ENCODE measurements around the gene PDAP1. TPM values are rescaled to one million over a fixed set of nuclear protein-coding genes. Genes with fewer than 3 reads are reported as not detected.

Gene PDAP1
- total and polyA plus RNA-seq, 2 experiments from 2014 or later = 93.1 to 134 TPM

DNA sequence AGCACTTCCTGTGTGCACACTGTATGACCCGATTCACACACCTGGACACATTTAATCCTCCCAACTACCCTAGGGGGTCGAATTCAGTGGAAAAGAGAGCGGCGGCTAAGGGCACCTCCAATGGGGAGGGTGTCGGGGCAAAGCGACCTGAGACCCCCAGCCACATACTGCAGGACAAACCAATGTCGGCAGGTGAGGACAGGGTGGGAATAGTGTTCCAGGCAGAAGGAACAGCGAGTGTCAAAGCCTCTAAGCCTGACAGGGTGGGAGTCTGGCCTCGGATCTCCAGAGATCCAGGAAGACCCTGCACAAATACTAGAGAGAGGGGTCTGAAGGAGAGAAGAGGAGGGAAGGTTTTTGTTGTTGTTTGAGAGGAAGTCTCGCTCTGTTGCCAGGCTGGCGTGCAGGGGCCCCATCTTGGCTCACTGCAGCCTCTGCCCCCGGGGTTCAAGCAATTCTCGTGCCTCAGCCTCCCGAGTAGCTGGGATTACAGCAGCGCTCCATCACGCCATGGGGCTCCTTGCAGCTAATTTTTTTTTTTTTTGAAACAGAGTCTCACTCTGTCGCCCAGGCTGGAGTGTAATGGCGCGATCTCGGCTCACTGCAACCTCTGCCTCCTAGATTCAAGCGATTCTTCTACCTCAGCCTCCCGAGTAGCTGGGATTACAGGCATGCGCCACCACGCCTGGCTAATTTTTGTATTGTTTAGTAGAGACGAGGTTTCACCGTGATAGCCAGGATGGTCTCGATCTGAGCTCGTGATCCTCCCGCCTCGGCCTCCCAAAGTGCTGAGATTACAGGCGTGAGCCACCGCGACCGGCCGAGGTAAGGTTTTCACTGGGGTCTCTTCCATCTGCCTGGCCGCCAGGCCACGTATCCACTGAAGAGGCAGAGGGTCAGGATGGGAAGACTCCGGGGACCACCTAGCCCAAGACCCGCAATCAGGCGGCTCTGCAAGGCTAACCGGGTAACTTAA lies 35.0 kb downstream of the PDAP1 start (continued):
- TF ChIP-seq, protein P1, sequence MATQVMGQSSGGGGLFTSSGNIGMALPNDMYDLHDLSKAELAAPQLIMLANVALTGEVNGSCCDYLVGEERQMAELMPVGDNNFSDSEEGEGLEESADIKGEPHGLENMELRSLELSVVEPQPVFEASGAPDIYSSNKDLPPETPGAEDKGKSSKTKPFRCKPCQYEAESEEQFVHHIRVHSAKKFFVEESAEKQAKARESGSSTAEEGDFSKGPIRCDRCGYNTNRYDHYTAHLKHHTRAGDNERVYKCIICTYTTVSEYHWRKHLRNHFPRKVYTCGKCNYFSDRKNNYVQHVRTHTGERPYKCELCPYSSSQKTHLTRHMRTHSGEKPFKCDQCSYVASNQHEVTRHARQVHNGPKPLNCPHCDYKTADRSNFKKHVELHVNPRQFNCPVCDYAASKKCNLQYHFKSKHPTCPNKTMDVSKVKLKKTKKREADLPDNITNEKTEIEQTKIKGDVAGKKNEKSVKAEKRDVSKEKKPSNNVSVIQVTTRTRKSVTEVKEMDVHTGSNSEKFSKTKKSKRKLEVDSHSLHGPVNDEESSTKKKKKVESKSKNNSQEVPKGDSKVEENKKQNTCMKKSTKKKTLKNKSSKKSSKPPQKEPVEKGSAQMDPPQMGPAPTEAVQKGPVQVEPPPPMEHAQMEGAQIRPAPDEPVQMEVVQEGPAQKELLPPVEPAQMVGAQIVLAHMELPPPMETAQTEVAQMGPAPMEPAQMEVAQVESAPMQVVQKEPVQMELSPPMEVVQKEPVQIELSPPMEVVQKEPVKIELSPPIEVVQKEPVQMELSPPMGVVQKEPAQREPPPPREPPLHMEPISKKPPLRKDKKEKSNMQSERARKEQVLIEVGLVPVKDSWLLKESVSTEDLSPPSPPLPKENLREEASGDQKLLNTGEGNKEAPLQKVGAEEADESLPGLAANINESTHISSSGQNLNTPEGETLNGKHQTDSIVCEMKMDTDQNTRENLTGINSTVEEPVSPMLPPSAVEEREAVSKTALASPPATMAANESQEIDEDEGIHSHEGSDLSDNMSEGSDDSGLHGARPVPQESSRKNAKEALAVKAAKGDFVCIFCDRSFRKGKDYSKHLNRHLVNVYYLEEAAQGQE (IDR thresholded peaks at IDR 0.05; ENCODE audit: unreplicated experiment) = no peak
- TF ChIP-seq ZNF331 (CRISPR knock-in tag; IDR thresholded peaks at IDR 0.05; ENCODE audit: low read depth) = no peak
- no peak for TF ChIP-seq NANOG (IDR thresholded peaks at IDR 0.05; ENCODE audit: borderline replicate concordance)

- ATAC-seq = no peak
- no peak overlapping the region for H2AFZ ChIP-seq
- no peak overlapping the region for H3K27ac Mint-ChIP-seq
- TF ChIP-seq, protein P1 (IDR thresholded peaks at IDR 0.05; ENCODE audit: unreplicated experiment) = no peak
- TF ChIP-seq CTCF (conservative IDR thresholded peaks at IDR 0.05; ENCODE audit: low read depth in 2 of 2) = no peak
- TF ChIP-seq POLR2AphosphoS5 (IDR thresholded peaks at IDR 0.05; ENCODE audit: low read depth) = no peak
- no peak for TF ChIP-seq EZH2 (IDR thresholded peaks at IDR 0.05; ENCODE audit: low read depth, unreplicated experiment)
- TF ChIP-seq ZNF331 (CRISPR knock-in tag; IDR thresholded peaks at IDR 0.05; ENCODE audit: low read depth) = no peak
- no peak for TF ChIP-seq CREB1 (CRISPR knock-in tag; IDR thresholded peaks at IDR 0.05; ENCODE audit: low read depth)
- no peak for TF ChIP-seq EZH2phosphoT487 (IDR thresholded peaks at IDR 0.05; ENCODE audit: unreplicated experiment)
- TF ChIP-seq JUNB (IDR thresholded peaks at IDR 0.05; ENCODE audit: unreplicated experiment) = no peak
- no peak for TF ChIP-seq NANOG (IDR thresholded peaks at IDR 0.05; ENCODE audit: borderline replicate concordance)
- no peak for TF ChIP-seq STAT1 (IDR thresholded peaks at IDR 0.05; ENCODE audit: unreplicated experiment)
These were observed 35.9 kb downstream of the PDAP1 start for GRCh38 chr7:99372275-99373090.

More at GRCh38 chr7:99372275-99373090, 35.9 kb downstream of the PDAP1 start:
- H3K27me3 Mint-ChIP-seq (ENCODE audit: insufficient read depth, low read depth, poor library complexity) = peaks cover 9% of the 10 kb centered on the region
- peaks cover under 1% of the 10 kb centered on the region; the same call in 1 of the 3 replicates for H3K36me3 Mint-ChIP-seq (ENCODE audit: low read depth)
- Histone ChIP-seq H3K27ac (ENCODE audit: low read depth) (no peak overlapping the region), H3K4me2 (no peak overlapping the region), H3K79me2 (replicated peaks; ENCODE audit: insufficient read depth) (peaks cover 14% of the 10 kb centered on the region), H3K27me3 (ENCODE audit: insufficient read depth) (no peaks in the 10 kb centered on the region), H3K4me3 (no peak overlapping the region), H3K4me1 (ENCODE audit: insufficient read depth) (no peaks in the 10 kb centered on the region), H3K36me3 (ENCODE audit: insufficient read depth) (no peaks in the 10 kb centered on the region), H4K20me1 (replicated peaks; ENCODE audit: insufficient read depth) (peaks cover 15% of the 10 kb centered on the region), H3K9me2 (ENCODE audit: insufficient read depth) (no peaks in the 10 kb centered on the region), H3F3A (replicated peaks; ENCODE audit: low read depth) (0 out of 2 replicates have a peak, but pooled peaks cover 6% of the 10 kb centered on the region)
- H3K4me3 Mint-ChIP-seq = peak overlapping the region; percentile 61; the same call in 2 of the 3 replicates
- H3K9me3 Mint-ChIP-seq = no peaks in the 10 kb centered on the region
- peak; percentile 39 for DNase-seq (ENCODE audit: low spot score)
- H3K4me1 Mint-ChIP-seq = peaks cover 3% of the 10 kb centered on the region; the same call in 1 of the 3 replicates
